Osteocyte (in vitro differentiated cells): ENCODE results near the gene N4BP2. TPM values are rescaled to one million over a fixed set of nuclear protein-coding genes. Genes with fewer than 3 reads are reported as not detected.

Source experiments
- DNase-seq: peaks from one replicate; pipeline ENCODE4 v3.0.0; 2021; ENCODE audit warnings: mixed read lengths; ENCODE audit not compliant: unreplicated experiment; ENCODE audit errors: extremely low spot score
- H3K27ac Mint-ChIP-seq: one replicate; pipeline ENCODE4 v1.8.0; 2021; ENCODE audit warnings: mild to moderate bottlenecking, mixed read lengths; ENCODE audit not compliant: unreplicated experiment
- H3K27me3 Mint-ChIP-seq: one replicate; pipeline ENCODE4 v1.8.0; 2021; ENCODE audit warnings: mixed read lengths; ENCODE audit not compliant: unreplicated experiment
- H3K36me3 Mint-ChIP-seq: one replicate; pipeline ENCODE4 v1.8.0; 2021; ENCODE audit warnings: mixed read lengths; ENCODE audit not compliant: unreplicated experiment
- H3K4me1 Mint-ChIP-seq: one replicate; pipeline ENCODE4 v1.8.0; 2021; ENCODE audit warnings: mixed read lengths; ENCODE audit not compliant: unreplicated experiment
- H3K4me3 Mint-ChIP-seq: one replicate; pipeline ENCODE4 v1.8.0; 2021; ENCODE audit warnings: mild to moderate bottlenecking, moderate library complexity, mixed read lengths; ENCODE audit not compliant: unreplicated experiment
- H3K9me3 Mint-ChIP-seq: one replicate; pipeline ENCODE4 v1.8.0; 2021; ENCODE audit warnings: mixed read lengths; ENCODE audit not compliant: unreplicated experiment
- CTCF ChIP-seq: fragments of 200-600 bp; sonication (generic); IDR thresholded peaks from 2 replicates; pipeline ENCODE4 v1.5.0; 2021; ENCODE audit warnings: antibody characterized with exemption, mild to moderate bottlenecking, moderate library complexity
- total RNA-seq: library from RNA; stranded (reverse); gene quantifications from 2 replicates; pipeline ENCODE4 v1.2.1, GENCODE V29; 2021

N4BP2 gene
- total RNA-seq, 1 donor from 2014 or later, result 14.9 TPM

- DNase-seq, result no peak
These were observed 3.5 kb upstream of the N4BP2 start for GRCh38 chr4:40053161-40053560.

GRCh38 chr4:40055511-40055862, 1.2 kb upstream of the N4BP2 start:
- Mint-ChIP-seq H3K4me3 (peak overlapping the region; percentile 82), H3K27ac (peak overlapping the region; percentile 95), H3K27me3 (no peaks in the 10 kb centered on the region), H3K36me3 (peaks cover 1% of the 10 kb centered on the region), H3K4me1 (peaks cover 33% of the 10 kb centered on the region), H3K9me3 (no peaks in the 10 kb centered on the region)
- no peak for TF ChIP-seq CTCF
- no peak for DNase-seq

More at GRCh38 chr4:40053161-40053560, 3.5 kb upstream of the N4BP2 start:
- Mint-ChIP-seq H3K27me3 (no peaks in the 10 kb centered on the region), H3K36me3 (no peaks in the 10 kb centered on the region), H3K4me1 (peaks cover 26% of the 10 kb centered on the region), H3K27ac (no peak overlapping the region), H3K4me3 (no peak overlapping the region), H3K9me3 (no peaks in the 10 kb centered on the region)
- no peak for TF ChIP-seq CTCF

- Mint-ChIP-seq H3K27me3 (no peaks in the 10 kb centered on the region), H3K4me1 (peaks cover 33% of the 10 kb centered on the region), H3K36me3 (peaks cover 3% of the 10 kb centered on the region), H3K4me3 (peak overlapping the region; percentile 88), H3K27ac (peak overlapping the region; percentile 95), H3K9me3 (no peaks in the 10 kb centered on the region)
- no peak for TF ChIP-seq CTCF
- DNase-seq, result peak; percentile 94
These were observed 561 bp upstream of the N4BP2 start for GRCh38 chr4:40055863-40056715.

- Mint-ChIP-seq H3K9me3 (no peaks in the 10 kb centered on the region), H3K4me1 (peaks cover 27% of the 10 kb centered on the region), H3K36me3 (peaks cover 6% of the 10 kb centered on the region), H3K27me3 (no peaks in the 10 kb centered on the region), H3K27ac (peak overlapping the region; percentile 99), H3K4me3 (peak overlapping the region; percentile 88)
- TF ChIP-seq CTCF, result no peak
- DNase-seq, result peak; percentile 87
These were observed 989 bp downstream of the N4BP2 start for GRCh38 chr4:40057586-40058091.

- H3K27ac Mint-ChIP-seq, result peak overlapping the region; percentile 99
- H3K4me1 Mint-ChIP-seq, result peaks cover 24% of the 10 kb centered on the region
- H3K27me3 Mint-ChIP-seq, result no peaks in the 10 kb centered on the region
- peaks cover 6% of the 10 kb centered on the region for H3K36me3 Mint-ChIP-seq
- DNase-seq, result no peak
- no peaks in the 10 kb centered on the region for H3K9me3 Mint-ChIP-seq
- peak overlapping the region; percentile 88 for H3K4me3 Mint-ChIP-seq
- no peak for TF ChIP-seq CTCF
These were observed 1.5 kb downstream of the N4BP2 start for GRCh38 chr4:40058121-40058520.
